H9 (cell line): ENCODE data around the gene USP20. TPM values are rescaled to one million over a fixed set of nuclear protein-coding genes. Genes with fewer than 3 reads are reported as not detected.
A peak's percentile ranks its signal among the peaks of the same experiment; 100 is the strongest.

Experiments
- DNase-seq: peaks from one replicate; pipeline ENCODE4 v3.0.0-alpha.2; 2017
- H2AFZ ChIP-seq: one replicate; pipeline ENCODE4 v1.6.1; 2013; ENCODE audit warnings: mild to moderate bottlenecking, low read length, control low read depth, moderate library complexity
- H2AK5ac ChIP-seq: 2 replicates; pipeline ENCODE4 v1.6.1; 2013; ENCODE audit warnings: low read length, control low read depth, mixed read lengths; ENCODE audit not compliant: insufficient read length
- H2BK120ac ChIP-seq: one replicate; pipeline ENCODE4 v1.6.1; 2013; ENCODE audit warnings: low read depth, mild to moderate bottlenecking, low read length, control low read depth, inconsistent platforms; ENCODE audit not compliant: poor library complexity, severe bottlenecking
- H2BK12ac ChIP-seq: 2 replicates; pipeline ENCODE4 v1.6.1; 2013; ENCODE audit warnings: low read length, control low read depth, mixed read lengths, low read depth; ENCODE audit not compliant: insufficient read length
- H2BK15ac ChIP-seq: 2 replicates; pipeline ENCODE4 v1.6.1; 2013; ENCODE audit warnings: low read depth, low read length, control low read depth
- H2BK20ac ChIP-seq: one replicate; pipeline ENCODE4 v1.6.1; 2013; ENCODE audit warnings: low read depth, mild to moderate bottlenecking, low read length, control low read depth, inconsistent platforms; ENCODE audit not compliant: poor library complexity, severe bottlenecking
- H2BK5ac ChIP-seq: 2 replicates; pipeline ENCODE4 v1.6.1; 2013; ENCODE audit warnings: low read length, control low read depth, mixed read lengths; ENCODE audit not compliant: insufficient read length
- H3K14ac ChIP-seq: 2 replicates; pipeline ENCODE4 v1.6.1; 2013; ENCODE audit warnings: low read length, control low read depth; ENCODE audit not compliant: insufficient read depth
- H3K18ac ChIP-seq: 2 replicates; pipeline ENCODE4 v1.6.1; 2013; ENCODE audit warnings: low read depth, mild to moderate bottlenecking, mixed read lengths, low read length, control low read depth; ENCODE audit not compliant: insufficient read length
- H3K23ac ChIP-seq: 2 replicates; pipeline ENCODE4 v1.6.1; 2013; ENCODE audit warnings: low read length, control low read depth, mixed read lengths, low read depth; ENCODE audit not compliant: insufficient read length
- H3K23me2 ChIP-seq: 2 replicates; pipeline ENCODE4 v1.6.1; 2013; ENCODE audit warnings: low read depth, mild to moderate bottlenecking, mixed read lengths, low read length, control low read depth; ENCODE audit not compliant: insufficient read length, poor library complexity, severe bottlenecking
- H3K27ac ChIP-seq: 2 replicates; pipeline ENCODE4 v1.5.1; 2013; ENCODE audit warnings: low read length, control low read depth, mixed read lengths, low read depth; ENCODE audit not compliant: insufficient read length
- H3K27me3 ChIP-seq: 2 replicates; pipeline ENCODE4 v1.6.1; 2013; ENCODE audit warnings: low read length, control low read depth, inconsistent platforms; ENCODE audit not compliant: insufficient read depth
- H3K4ac ChIP-seq: 2 replicates; pipeline ENCODE4 v1.6.1; 2013; ENCODE audit warnings: low read depth, mild to moderate bottlenecking, control low read depth, inconsistent platforms, low read length, moderate library complexity
- H3K4me1 ChIP-seq: 2 replicates; pipeline ENCODE4 v1.6.1; 2013; ENCODE audit warnings: low read length, control low read depth, inconsistent platforms; ENCODE audit not compliant: insufficient read depth
- H3K4me2 ChIP-seq: 2 replicates; pipeline ENCODE4 v1.6.1; 2013; ENCODE audit warnings: low read length, control low read depth, mixed read lengths; ENCODE audit not compliant: insufficient read length, insufficient read depth
- H3K56ac ChIP-seq: 2 replicates; pipeline ENCODE4 v1.6.1; 2013; ENCODE audit warnings: low read depth, mild to moderate bottlenecking, mixed read lengths, low read length, control low read depth; ENCODE audit not compliant: insufficient read length
- H3K79me1 ChIP-seq: 2 replicates; pipeline ENCODE4 v1.6.1; 2013; ENCODE audit warnings: low read depth, mild to moderate bottlenecking, moderate library complexity, low read length, control low read depth, inconsistent platforms; ENCODE audit not compliant: insufficient read depth, poor library complexity, severe bottlenecking
- H3K79me2 ChIP-seq: 2 replicates; pipeline ENCODE4 v1.6.1; 2013; ENCODE audit warnings: low read length, control low read depth, inconsistent platforms; ENCODE audit not compliant: insufficient read depth
- H3K9ac ChIP-seq: 2 replicates; pipeline ENCODE4 v1.6.1; 2013; ENCODE audit warnings: low read length, control low read depth, mixed read lengths; ENCODE audit not compliant: insufficient read length; ENCODE audit errors: extremely low read depth
- H3K9me3 ChIP-seq: one replicate; pipeline ENCODE4 v1.6.1; 2013; ENCODE audit warnings: low read depth, low read length, inconsistent platforms; ENCODE audit not compliant: control insufficient read depth
- H3T11ph ChIP-seq: one replicate; pipeline ENCODE4 v1.6.1; 2013; ENCODE audit warnings: mild to moderate bottlenecking, low read length, control low read depth, inconsistent platforms
- H4K20me1 ChIP-seq: one replicate; pipeline ENCODE4 v1.6.1; 2013; ENCODE audit not compliant: control insufficient read depth, insufficient read length, insufficient read depth
- H4K5ac ChIP-seq: 2 replicates; pipeline ENCODE4 v1.6.1; 2013; ENCODE audit warnings: low read depth, mild to moderate bottlenecking, mixed read lengths, low read length, control low read depth; ENCODE audit not compliant: insufficient read length
- H4K8ac ChIP-seq: replicated peaks from 2 replicates; pipeline ENCODE4 v1.6.1; 2013; ENCODE audit warnings: low read length, control low read depth, mixed read lengths, low read depth; ENCODE audit not compliant: insufficient read length
- H4K91ac ChIP-seq: 2 replicates; pipeline ENCODE4 v1.6.1; 2013; ENCODE audit warnings: low read depth, mild to moderate bottlenecking, moderate library complexity, mixed read lengths, low read length, control low read depth; ENCODE audit not compliant: insufficient read length
- H3K27ac Mint-ChIP-seq, 3 experiments: 2 replicates in 2 of 3; 3 replicates in 1 of 3; pipeline ENCODE4 v1.8.0; 2020 to 2021; ENCODE audit warnings: mixed read lengths in 3 of 3, mild to moderate bottlenecking in 1 of 3, moderate library complexity in 1 of 3
- H3K27me3 Mint-ChIP-seq: 2 replicates; pipeline ENCODE4 v1.8.0; 2021; ENCODE audit warnings: low read depth, mild to moderate bottlenecking, moderate library complexity, mixed read lengths
- H3K36me3 Mint-ChIP-seq, 3 experiments: 2 replicates in 2 of 3; 3 replicates in 1 of 3; pipeline ENCODE4 v1.8.0; 2020 to 2021; ENCODE audit warnings: low read depth in 3 of 3, mixed read lengths in 3 of 3; ENCODE audit not compliant: insufficient read depth in 1 of 3
- H3K4me1 Mint-ChIP-seq, 2 experiments: 2 replicates each; pipeline ENCODE4 v1.8.0; 2020; ENCODE audit warnings: mixed read lengths in 2 of 2
- H3K4me3 Mint-ChIP-seq, 2 experiments: 2 replicates in 1 of 2; 3 replicates in 1 of 2; pipeline ENCODE4 v1.8.0; 2020 to 2021; ENCODE audit warnings: mild to moderate bottlenecking in 2 of 2, mixed read lengths in 2 of 2, moderate library complexity in 1 of 2
- H3K9me3 Mint-ChIP-seq, 2 experiments: 2 replicates in 1 of 2; 3 replicates in 1 of 2; pipeline ENCODE4 v1.8.0; 2020; ENCODE audit warnings: mild to moderate bottlenecking in 2 of 2, mixed read lengths in 2 of 2, moderate library complexity in 1 of 2
- WGBS: extraction: QIAGEN DNeasy Blood & Tissue Kit; methylation state at CpG from one replicate; pipeline ENCODE4 v1.1.7; 2013; ENCODE audit warnings: missing lambda C conversion rate, low lambda C conversion rate, mixed read lengths; ENCODE audit not compliant: insufficient read length; ENCODE audit errors: extremely low coverage; 5-methylcytosine and 5-hydroxymethylcytosine counted together
- total RNA-seq: library from RNA; stranded (reverse); gene quantifications from 2 replicates; pipeline ENCODE4 v1.2.1, GENCODE V29; 2021
- TF ChIP-seq, protein P1 (sequence below): fragments of 200-600 bp; sonication (generic); conservative IDR thresholded peaks from 3 replicates; pipeline ENCODE4 v1.8.0; 2021; ENCODE audit warnings: antibody characterized with exemption, mild to moderate bottlenecking

USP20 gene
- total RNA-seq, 1 experiment from 2014 or later, result 20.9 TPM

DNA sequence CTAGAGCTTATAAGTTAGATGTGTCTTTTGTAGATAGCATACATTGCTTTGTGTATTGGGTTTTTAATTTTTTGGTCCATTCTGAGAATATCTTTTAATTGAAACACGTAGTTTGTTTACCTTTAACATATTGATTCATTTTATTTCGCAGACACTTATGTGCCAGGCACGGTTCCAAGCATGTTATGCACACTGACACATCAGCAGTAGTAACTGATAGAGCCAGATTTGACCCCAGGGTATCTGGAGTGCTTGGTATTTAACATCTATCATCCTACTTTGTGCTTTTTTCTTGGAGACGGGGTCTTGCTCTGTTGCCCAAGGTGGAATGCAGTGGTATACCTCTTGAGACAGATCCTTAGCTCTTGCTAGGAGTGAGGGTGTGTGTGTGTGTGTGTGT lies 71.9 kb downstream of the USP20 start:
- H3K9ac ChIP-seq, result no peak overlapping the region
- no peak overlapping the region for H3K56ac ChIP-seq
- peaks cover 3% of the 10 kb centered on the region; the same call in 1 of the 2 replicates for H3K4me1 ChIP-seq
- DNase-seq, result no peak
- H2AK5ac ChIP-seq, result no peak overlapping the region
- no peak overlapping the region for H3T11ph ChIP-seq
- TF ChIP-seq, protein P1, sequence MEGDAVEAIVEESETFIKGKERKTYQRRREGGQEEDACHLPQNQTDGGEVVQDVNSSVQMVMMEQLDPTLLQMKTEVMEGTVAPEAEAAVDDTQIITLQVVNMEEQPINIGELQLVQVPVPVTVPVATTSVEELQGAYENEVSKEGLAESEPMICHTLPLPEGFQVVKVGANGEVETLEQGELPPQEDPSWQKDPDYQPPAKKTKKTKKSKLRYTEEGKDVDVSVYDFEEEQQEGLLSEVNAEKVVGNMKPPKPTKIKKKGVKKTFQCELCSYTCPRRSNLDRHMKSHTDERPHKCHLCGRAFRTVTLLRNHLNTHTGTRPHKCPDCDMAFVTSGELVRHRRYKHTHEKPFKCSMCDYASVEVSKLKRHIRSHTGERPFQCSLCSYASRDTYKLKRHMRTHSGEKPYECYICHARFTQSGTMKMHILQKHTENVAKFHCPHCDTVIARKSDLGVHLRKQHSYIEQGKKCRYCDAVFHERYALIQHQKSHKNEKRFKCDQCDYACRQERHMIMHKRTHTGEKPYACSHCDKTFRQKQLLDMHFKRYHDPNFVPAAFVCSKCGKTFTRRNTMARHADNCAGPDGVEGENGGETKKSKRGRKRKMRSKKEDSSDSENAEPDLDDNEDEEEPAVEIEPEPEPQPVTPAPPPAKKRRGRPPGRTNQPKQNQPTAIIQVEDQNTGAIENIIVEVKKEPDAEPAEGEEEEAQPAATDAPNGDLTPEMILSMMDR, result no peak
- no peaks in the 10 kb centered on the region for H4K20me1 ChIP-seq
- H4K5ac ChIP-seq, result no peak overlapping the region
- no peak overlapping the region for H2AFZ ChIP-seq
- H3K27ac Mint-ChIP-seq, result peak overlapping the region in 1 of 3 experiments; percentile 62; a peak in 1 of 7 replicates
- H3K4ac ChIP-seq, result no peak overlapping the region
- no peak overlapping the region for H3K27ac ChIP-seq
- no peak overlapping the region for H2BK5ac ChIP-seq
- H3K79me2 ChIP-seq, result no peaks in the 10 kb centered on the region
- H3K18ac ChIP-seq, result no peak overlapping the region
- no peak overlapping the region for H2BK120ac ChIP-seq
- peaks cover 14 to 25% (median 24%) of the 10 kb centered on the region in 3 experiments for H3K36me3 Mint-ChIP-seq
- peaks cover 3 to 5% of the 10 kb centered on the region in 2 experiments; a peak in 3 of 5 replicates for H3K9me3 Mint-ChIP-seq
- H3K27me3 ChIP-seq, result no peaks in the 10 kb centered on the region
- no peak overlapping the region for H2BK20ac ChIP-seq
- no peak overlapping the region for H4K8ac ChIP-seq
- no peaks in the 10 kb centered on the region for H3K23me2 ChIP-seq
- H3K27me3 Mint-ChIP-seq, result no peaks in the 10 kb centered on the region
- H3K79me1 ChIP-seq, result no peaks in the 10 kb centered on the region
- no peak overlapping the region for H2BK12ac ChIP-seq
- H3K23ac ChIP-seq, result no peak overlapping the region
- no peak overlapping the region for H2BK15ac ChIP-seq
- H3K4me1 Mint-ChIP-seq, result peaks cover 22 to 31% of the 10 kb centered on the region in 2 experiments
- no peak overlapping the region for H3K4me2 ChIP-seq
- WGBS, result no CpG with 5 or more reads among the region's 4 CpGs
- H3K9me3 ChIP-seq, result no peaks in the 10 kb centered on the region
- no peak overlapping the region for H4K91ac ChIP-seq
- no peak overlapping the region for H3K14ac ChIP-seq
- no peak overlapping the region; a peak in 1 of 5 replicates for H3K4me3 Mint-ChIP-seq
